WTC11 (cell line): ENCODE results near the gene EFS. TPM values are rescaled to one million over a fixed set of nuclear protein-coding genes. Genes with fewer than 3 reads are reported as not detected.

Experiments used
- ATAC-seq: fragments of 200-7000 bp; cut with Tn5 transposase; 2 replicates; pipeline ENCODE4 v1.10.0; 2021; ENCODE audit warnings: mild to moderate bottlenecking, moderate library complexity
- CTCF ChIA-PET: fragments of 300-600 bp; sonication (Branson Sonifier 250); formaldehyde crosslinking; loops from one replicate; lab custom pipeline; 2021; ENCODE audit warnings: antibody characterized with exemption; lab: Charles Lee
- POLR2A ChIA-PET: fragments of 350-600 bp; sonication (Branson Sonifier 250); formaldehyde crosslinking; loops from one replicate; lab custom pipeline; 2021; ENCODE audit warnings: antibody characterized with exemption; lab: Charles Lee
- DNase-seq: peaks from one replicate; pipeline ENCODE4 v3.0.0; 2021; ENCODE audit warnings: low spot score
- H3K27ac Mint-ChIP-seq: 2 replicates; pipeline ENCODE4 v1.8.0; 2021; ENCODE audit warnings: mixed read lengths
- H3K27me3 Mint-ChIP-seq: 2 replicates; pipeline ENCODE4 v1.8.0; 2021; ENCODE audit warnings: low read depth, mild to moderate bottlenecking, moderate library complexity, mixed read lengths
- H3K36me3 Mint-ChIP-seq: 2 replicates; pipeline ENCODE4 v1.8.0; 2021; ENCODE audit warnings: mixed read lengths
- H3K4me1 Mint-ChIP-seq: 2 replicates; pipeline ENCODE4 v1.8.0; 2022; ENCODE audit warnings: mixed read lengths
- H3K4me3 Mint-ChIP-seq: 2 replicates; pipeline ENCODE4 v1.8.0; 2021; ENCODE audit warnings: mild to moderate bottlenecking, moderate library complexity, mixed read lengths
- H3K9me3 Mint-ChIP-seq: 2 replicates; pipeline ENCODE4 v1.8.0; 2021; ENCODE audit warnings: mixed read lengths
- AFF4 ChIP-seq: sonication (generic); formaldehyde crosslinking; IDR thresholded peaks from 2 replicates; pipeline ENCODE4 v1.8.1; 2023; ENCODE audit warnings: mild to moderate bottlenecking, missing genetic modification reagents, borderline replicate concordance
- ATF3 ChIP-seq: sonication (generic); formaldehyde crosslinking; conservative IDR thresholded peaks from 2 replicates; pipeline ENCODE4 v1.8.1; 2022; ENCODE audit warnings: mild to moderate bottlenecking, missing genetic modification reagents
- CBFB ChIP-seq: sonication (generic); formaldehyde crosslinking; IDR thresholded peaks from 2 replicates; pipeline ENCODE4 v1.8.1; 2022; ENCODE audit warnings: mild to moderate bottlenecking, low read depth, missing genetic modification reagents
- FOXP1 ChIP-seq: sonication (generic); formaldehyde crosslinking; IDR thresholded peaks from 2 replicates; pipeline ENCODE4 v1.8.0; 2022; ENCODE audit warnings: missing genetic modification reagents, mild to moderate bottlenecking, moderate library complexity, borderline replicate concordance
- JUN ChIP-seq: sonication (generic); formaldehyde crosslinking; IDR thresholded peaks from 2 replicates; pipeline ENCODE4 v1.8.0; 2023; ENCODE audit warnings: mild to moderate bottlenecking, missing genetic modification reagents
- NFYB ChIP-seq: sonication (generic); formaldehyde crosslinking; conservative IDR thresholded peaks from 2 replicates; pipeline ENCODE4 v1.8.0; 2022; ENCODE audit warnings: low read depth, missing genetic modification reagents
- PRRX2 ChIP-seq: fragments of 250-450 bp; sonication (Bioruptor Pico); IDR thresholded peaks from 2 replicates; pipeline ENCODE4 v1.8.0; 2021; ENCODE audit warnings: mild to moderate bottlenecking
- SMAD4 ChIP-seq: sonication (generic); formaldehyde crosslinking; IDR thresholded peaks from 2 replicates; pipeline ENCODE4 v1.8.0; 2022; ENCODE audit warnings: mild to moderate bottlenecking, missing genetic modification reagents
- SP1 ChIP-seq: sonication (generic); formaldehyde crosslinking; conservative IDR thresholded peaks from 2 replicates; pipeline ENCODE4 v1.8.1; 2022; ENCODE audit warnings: missing genetic modification reagents
- TP53 ChIP-seq: sonication (generic); formaldehyde crosslinking; IDR thresholded peaks from 2 replicates; pipeline ENCODE4 v1.8.1; 2023; ENCODE audit warnings: mild to moderate bottlenecking, missing genetic modification reagents
- ZNF219 ChIP-seq: sonication (generic); formaldehyde crosslinking; IDR thresholded peaks from 2 replicates; pipeline ENCODE4 v1.8.0; 2023; ENCODE audit warnings: missing genetic modification reagents, mild to moderate bottlenecking, borderline replicate concordance
- ZNF263 ChIP-seq: sonication (generic); formaldehyde crosslinking; IDR thresholded peaks from 2 replicates; pipeline ENCODE4 v1.8.1; 2022; ENCODE audit warnings: low read depth, mild to moderate bottlenecking, moderate library complexity, missing genetic modification reagents
- ZNF396 ChIP-seq: fragments of 250-450 bp; sonication (Bioruptor Pico); IDR thresholded peaks from 2 replicates; pipeline ENCODE4 v1.8.0; 2021; ENCODE audit warnings: mild to moderate bottlenecking, moderate library complexity, borderline replicate concordance
- total RNA-seq: library from RNA; stranded (reverse); gene quantifications from 3 replicates; pipeline ENCODE4 v1.2.3, GENCODE V29; 2021
- TF ChIP-seq, protein P1 (sequence below): sonication (generic); formaldehyde crosslinking; IDR thresholded peaks from 2 replicates; pipeline ENCODE4 v1.8.1; 2023; ENCODE audit warnings: mild to moderate bottlenecking, missing genetic modification reagents
- TF ChIP-seq, protein P2 (sequence below): sonication (generic); formaldehyde crosslinking; IDR thresholded peaks from 2 replicates; pipeline ENCODE4 v1.8.1; 2023; ENCODE audit warnings: mild to moderate bottlenecking, missing genetic modification reagents, moderate library complexity
- TF ChIP-seq, protein P3 (sequence below): sonication (generic); formaldehyde crosslinking; IDR thresholded peaks from 2 replicates; pipeline ENCODE4 v1.8.1; 2022; ENCODE audit warnings: mild to moderate bottlenecking, moderate library complexity, missing genetic modification reagents
- TF ChIP-seq, protein P4 (sequence below): sonication (generic); formaldehyde crosslinking; IDR thresholded peaks from 2 replicates; pipeline ENCODE4 v1.8.0; 2022; ENCODE audit warnings: mild to moderate bottlenecking, missing genetic modification reagents

Gene EFS
- total RNA-seq, 1 experiment from 2014 or later, result 35.3 TPM

GRCh38 chr14:23370221-23370620 lies 5.2 kb upstream of the EFS start:
- TF ChIP-seq NFYB (CRISPR knock-in tag) (no peak), ATF3 (CRISPR knock-in tag) (no peak), SP1 (no peak), CBFB (CRISPR knock-in tag) (no peak), ZNF219 (CRISPR knock-in tag) (no peak), JUN (CRISPR knock-in tag) (no peak), ZNF396 (CRISPR knock-in tag) (no peak), SMAD4 (CRISPR knock-in tag) (no peak), ZNF263 (no peak), AFF4 (CRISPR knock-in tag) (no peak), FOXP1 (CRISPR knock-in tag) (no peak)
- TF ChIP-seq, protein P1, sequence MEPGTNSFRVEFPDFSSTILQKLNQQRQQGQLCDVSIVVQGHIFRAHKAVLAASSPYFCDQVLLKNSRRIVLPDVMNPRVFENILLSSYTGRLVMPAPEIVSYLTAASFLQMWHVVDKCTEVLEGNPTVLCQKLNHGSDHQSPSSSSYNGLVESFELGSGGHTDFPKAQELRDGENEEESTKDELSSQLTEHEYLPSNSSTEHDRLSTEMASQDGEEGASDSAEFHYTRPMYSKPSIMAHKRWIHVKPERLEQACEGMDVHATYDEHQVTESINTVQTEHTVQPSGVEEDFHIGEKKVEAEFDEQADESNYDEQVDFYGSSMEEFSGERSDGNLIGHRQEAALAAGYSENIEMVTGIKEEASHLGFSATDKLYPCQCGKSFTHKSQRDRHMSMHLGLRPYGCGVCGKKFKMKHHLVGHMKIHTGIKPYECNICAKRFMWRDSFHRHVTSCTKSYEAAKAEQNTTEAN (CRISPR knock-in tag), result no peak
- TF ChIP-seq, protein P2, sequence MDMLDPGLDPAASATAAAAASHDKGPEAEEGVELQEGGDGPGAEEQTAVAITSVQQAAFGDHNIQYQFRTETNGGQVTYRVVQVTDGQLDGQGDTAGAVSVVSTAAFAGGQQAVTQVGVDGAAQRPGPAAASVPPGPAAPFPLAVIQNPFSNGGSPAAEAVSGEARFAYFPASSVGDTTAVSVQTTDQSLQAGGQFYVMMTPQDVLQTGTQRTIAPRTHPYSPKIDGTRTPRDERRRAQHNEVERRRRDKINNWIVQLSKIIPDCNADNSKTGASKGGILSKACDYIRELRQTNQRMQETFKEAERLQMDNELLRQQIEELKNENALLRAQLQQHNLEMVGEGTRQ (CRISPR knock-in tag), result no peak
- H3K9me3 Mint-ChIP-seq, result no peaks in the 10 kb centered on the region

DNA sequence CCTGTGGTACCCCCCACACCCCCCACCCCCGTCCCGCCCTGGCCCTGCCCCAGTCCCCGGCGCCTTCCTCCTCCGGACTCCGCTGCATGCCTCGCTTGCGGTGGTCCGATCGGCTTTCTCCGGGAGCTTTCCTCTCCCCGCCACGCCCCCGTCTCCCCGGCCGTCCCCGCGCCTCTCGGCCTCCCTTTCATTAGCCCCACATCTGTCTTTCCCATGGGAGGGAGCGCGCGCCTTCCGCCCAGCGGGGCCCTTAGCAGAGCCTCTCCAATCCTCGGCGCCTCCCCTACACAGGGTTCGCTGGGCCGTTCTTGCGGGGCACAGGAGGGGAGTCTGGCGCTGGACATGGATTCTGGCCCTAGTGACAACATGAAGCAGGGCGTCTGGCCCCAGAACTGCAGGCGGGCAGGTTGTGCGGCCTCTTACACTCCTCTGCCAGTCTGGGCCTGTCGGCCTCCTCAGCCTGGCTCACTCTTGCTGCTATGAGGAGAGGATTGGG lies 1.5 kb upstream of the EFS start:
- Mint-ChIP-seq H3K9me3 (no peaks in the 10 kb centered on the region), H3K4me1 (peaks cover 27% of the 10 kb centered on the region)
- CTCF ChIA-PET, result interaction anchor here (0.7 to 9.1 kb wide), 15 partner anchors 10 to 298 kb away, joined by 3 to 82 read pairs (median 6); partner anchors contain the start of genes CMTM5, PABPN1 and SLC22A17
- DNase-seq (peak; percentile 93), ATAC-seq (peak; percentile 63)
- POLR2A ChIA-PET, result interaction anchor here (1.0 to 2.2 kb wide), 8 partner anchors 8 to 183 kb away, joined by 3 to 12 read pairs (median 6); partner anchors contain the start of genes PABPN1, SLC22A17 and SLC7A8
- TF ChIP-seq FOXP1 (CRISPR knock-in tag), result 0 out of 2 replicates have a peak, but pooled peaks have one; percentile 31
- TF ChIP-seq, protein P3, sequence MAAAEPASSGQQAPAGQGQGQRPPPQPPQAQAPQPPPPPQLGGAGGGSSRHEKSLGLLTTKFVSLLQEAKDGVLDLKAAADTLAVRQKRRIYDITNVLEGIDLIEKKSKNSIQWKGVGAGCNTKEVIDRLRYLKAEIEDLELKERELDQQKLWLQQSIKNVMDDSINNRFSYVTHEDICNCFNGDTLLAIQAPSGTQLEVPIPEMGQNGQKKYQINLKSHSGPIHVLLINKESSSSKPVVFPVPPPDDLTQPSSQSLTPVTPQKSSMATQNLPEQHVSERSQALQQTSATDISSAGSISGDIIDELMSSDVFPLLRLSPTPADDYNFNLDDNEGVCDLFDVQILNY (CRISPR knock-in tag), result peak; percentile 51; the same call in 1 of the 2 replicates
- no peak for TF ChIP-seq TP53 (CRISPR knock-in tag)
- TF ChIP-seq PRRX2, result no peak
- TF ChIP-seq, protein P4, sequence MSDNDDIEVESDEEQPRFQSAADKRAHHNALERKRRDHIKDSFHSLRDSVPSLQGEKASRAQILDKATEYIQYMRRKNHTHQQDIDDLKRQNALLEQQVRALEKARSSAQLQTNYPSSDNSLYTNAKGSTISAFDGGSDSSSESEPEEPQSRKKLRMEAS (CRISPR knock-in tag), result no peak
- TF ChIP-seq, all 79 proteins: peak for 2
- Mint-ChIP-seq H3K27ac (peak overlapping the region; percentile 75), H3K27me3 (peaks cover 51% of the 10 kb centered on the region), H3K4me3 (peak overlapping the region; percentile 71), H3K36me3 (0 out of 2 replicates have a peak, but pooled peaks cover 2% of the 10 kb centered on the region)

More at GRCh38 chr14:23370221-23370620, 5.2 kb upstream of the EFS start:
- H3K4me3 Mint-ChIP-seq, result no peak overlapping the region
- peaks cover 58% of the 10 kb centered on the region for H3K27me3 Mint-ChIP-seq
- H3K4me1 Mint-ChIP-seq, result peaks cover 8% of the 10 kb centered on the region
- H3K36me3 Mint-ChIP-seq, result no peaks in the 10 kb centered on the region
- ATAC-seq, result no peak
- ChIA-PET CTCF (interaction anchor here (0.6 to 7.7 kb wide), 3 partner anchors 10 to 301 kb away, joined by 4 to 82 read pairs (median 8); no protein-coding TSS in a partner anchor), POLR2A (no interaction called here)
- H3K27ac Mint-ChIP-seq, result no peak overlapping the region
- DNase-seq, result no peak
